ENCODE results near the gene CAMK2A.

Gene CAMK2A

DNA sequence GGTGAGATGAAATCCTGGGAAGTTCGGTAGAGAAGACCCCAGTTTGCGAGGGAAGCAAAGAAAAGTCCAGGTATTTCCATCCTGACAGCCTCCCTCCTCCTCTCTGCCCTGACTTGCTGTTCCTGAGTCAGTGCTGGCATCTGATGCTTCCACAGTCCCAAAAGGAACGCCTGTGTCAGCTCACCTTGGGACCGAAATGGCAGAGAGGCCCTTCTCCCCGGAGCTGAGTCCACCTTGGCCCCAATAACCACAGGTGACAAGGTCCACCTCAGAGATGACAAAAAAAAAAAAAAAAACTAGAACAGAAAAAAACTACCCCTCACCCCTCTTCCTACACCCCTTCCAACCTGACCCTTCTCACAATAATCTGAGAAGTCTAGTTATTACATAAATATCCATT lies 68.1 kb downstream of the CAMK2A start:
- Mint-ChIP-seq H3K4me3 (no peak overlapping the region), H3K27me3 (peaks cover 14% of the 10 kb centered on the region), H3K36me3 (ENCODE audit: low read depth) (no peaks in the 10 kb centered on the region), H3K9me3 (no peaks in the 10 kb centered on the region), H3K4me1 (ENCODE audit: low read depth) (peaks cover 1% of the 10 kb centered on the region), H3K27ac (no peak overlapping the region)
- DNase-seq, result no peak

- Mint-ChIP-seq H3K9me3 (no peaks in the 10 kb centered on the region), H3K27ac (no peak overlapping the region), H3K4me3 (no peak overlapping the region), H3K27me3 (peaks cover 17% of the 10 kb centered on the region), H3K36me3 (ENCODE audit: low read depth) (no peaks in the 10 kb centered on the region), H3K4me1 (ENCODE audit: low read depth) (peaks cover 1% of the 10 kb centered on the region)
- DNase-seq, result no peak
Observed at GRCh38 chr5:150219861-150220260, 69.7 kb downstream of the CAMK2A start.

DNA sequence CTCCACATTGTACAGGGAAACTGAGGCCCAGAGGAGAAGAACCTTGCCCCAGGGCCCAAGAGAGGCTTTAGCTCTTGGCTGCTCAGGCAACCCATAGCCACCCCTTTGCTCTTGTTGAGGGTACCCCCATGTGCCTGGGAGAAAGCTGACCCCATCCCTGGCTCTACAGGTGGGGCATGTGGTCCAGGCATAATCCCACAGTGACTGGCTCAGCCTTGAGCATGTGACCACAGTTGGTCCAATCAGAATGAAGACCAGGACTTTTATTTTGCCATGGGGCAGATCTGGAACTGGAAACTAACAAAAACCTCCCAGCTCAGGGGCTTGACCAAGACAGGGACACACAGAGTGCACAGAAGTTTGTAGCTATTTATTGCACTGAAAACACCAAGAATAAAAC lies 70.4 kb downstream of the CAMK2A start:
- H3K36me3 Mint-ChIP-seq (ENCODE audit: low read depth), result no peaks in the 10 kb centered on the region

GRCh38 chr5:150218693-150219035 lies 70.9 kb downstream of the CAMK2A start:
- Mint-ChIP-seq H3K4me3 (no peak overlapping the region), H3K27ac (no peak overlapping the region), H3K9me3 (no peaks in the 10 kb centered on the region), H3K36me3 (ENCODE audit: low read depth) (no peaks in the 10 kb centered on the region), H3K4me1 (ENCODE audit: low read depth) (peaks cover 1% of the 10 kb centered on the region), H3K27me3 (peaks cover 17% of the 10 kb centered on the region)
- no peak for DNase-seq

More for the DNA sequence above, 70.4 kb downstream of the CAMK2A start:
- Mint-ChIP-seq H3K9me3 (no peaks in the 10 kb centered on the region), H3K27me3 (peaks cover 17% of the 10 kb centered on the region), H3K4me3 (no peak overlapping the region), H3K27ac (no peak overlapping the region), H3K4me1 (ENCODE audit: low read depth) (peaks cover 1% of the 10 kb centered on the region)
- no peak for DNase-seq

- H3K9me3 Mint-ChIP-seq, result no peaks in the 10 kb centered on the region
- DNase-seq, result peak; percentile 84
- peaks cover 17% of the 10 kb centered on the region for H3K27me3 Mint-ChIP-seq
- H3K27ac Mint-ChIP-seq, result no peak overlapping the region
- H3K4me1 Mint-ChIP-seq (ENCODE audit: low read depth), result peaks cover 1% of the 10 kb centered on the region
- H3K36me3 Mint-ChIP-seq (ENCODE audit: low read depth), result no peaks in the 10 kb centered on the region
- H3K4me3 Mint-ChIP-seq, result no peak overlapping the region
Observed at GRCh38 chr5:150217873-150218692, 71.5 kb downstream of the CAMK2A start.

GRCh38 chr5:150217038-150217437 lies 72.5 kb downstream of the CAMK2A start:
- Mint-ChIP-seq H3K4me3 (no peak overlapping the region), H3K27me3 (peaks cover 17% of the 10 kb centered on the region), H3K36me3 (ENCODE audit: low read depth) (no peaks in the 10 kb centered on the region), H3K27ac (no peak overlapping the region), H3K9me3 (no peaks in the 10 kb centered on the region), H3K4me1 (ENCODE audit: low read depth) (peaks cover 1% of the 10 kb centered on the region)
- DNase-seq, result no peak

GRCh38 chr5:150215979-150216944 lies 73.3 kb downstream of the CAMK2A start:
- H3K4me1 Mint-ChIP-seq (ENCODE audit: low read depth), result peaks cover 1% of the 10 kb centered on the region
- H3K36me3 Mint-ChIP-seq (ENCODE audit: low read depth), result no peaks in the 10 kb centered on the region
- no peak overlapping the region for H3K27ac Mint-ChIP-seq
- no peak for DNase-seq
- no peak overlapping the region for H3K4me3 Mint-ChIP-seq
- peaks cover 17% of the 10 kb centered on the region for H3K27me3 Mint-ChIP-seq
- H3K9me3 Mint-ChIP-seq, result no peaks in the 10 kb centered on the region

DNA sequence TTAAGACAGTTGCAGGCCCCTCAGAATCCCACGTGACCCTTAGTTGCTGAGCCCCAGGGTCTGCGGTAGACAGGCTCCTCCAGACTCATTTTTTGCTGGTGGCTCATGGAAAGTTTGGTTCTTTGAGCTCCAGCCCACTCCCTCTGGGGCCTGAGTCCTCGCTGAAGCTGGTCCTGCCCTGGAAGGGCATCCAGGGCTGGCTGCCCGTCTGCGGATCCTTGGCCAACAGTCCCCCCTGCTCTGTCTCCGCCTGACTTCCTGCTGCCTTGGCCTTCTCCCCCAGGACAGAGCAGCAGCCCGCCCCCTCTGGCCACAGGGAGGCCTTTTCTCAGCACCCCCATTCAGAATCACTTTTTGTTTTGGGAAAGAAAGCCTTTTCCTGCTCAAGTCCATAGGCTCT lies 75.3 kb downstream of the CAMK2A start:
- no peak overlapping the region for H3K4me3 Mint-ChIP-seq
- peaks cover 17% of the 10 kb centered on the region for H3K27me3 Mint-ChIP-seq
- no peak overlapping the region for H3K27ac Mint-ChIP-seq
- no peak for DNase-seq
- no peaks in the 10 kb centered on the region for H3K36me3 Mint-ChIP-seq (ENCODE audit: low read depth)
- H3K9me3 Mint-ChIP-seq, result no peaks in the 10 kb centered on the region
- peaks cover 6% of the 10 kb centered on the region for H3K4me1 Mint-ChIP-seq (ENCODE audit: low read depth)

- no peak overlapping the region for H3K27ac Mint-ChIP-seq
- H3K9me3 Mint-ChIP-seq, result no peaks in the 10 kb centered on the region
- H3K36me3 Mint-ChIP-seq (ENCODE audit: low read depth), result no peaks in the 10 kb centered on the region
- DNase-seq, result no peak
- H3K4me3 Mint-ChIP-seq, result no peak overlapping the region
- H3K27me3 Mint-ChIP-seq, result peaks cover 23% of the 10 kb centered on the region
- H3K4me1 Mint-ChIP-seq (ENCODE audit: low read depth), result peaks cover 14% of the 10 kb centered on the region
Observed at GRCh38 chr5:150213530-150213929, 76.0 kb downstream of the CAMK2A start.

DNA sequence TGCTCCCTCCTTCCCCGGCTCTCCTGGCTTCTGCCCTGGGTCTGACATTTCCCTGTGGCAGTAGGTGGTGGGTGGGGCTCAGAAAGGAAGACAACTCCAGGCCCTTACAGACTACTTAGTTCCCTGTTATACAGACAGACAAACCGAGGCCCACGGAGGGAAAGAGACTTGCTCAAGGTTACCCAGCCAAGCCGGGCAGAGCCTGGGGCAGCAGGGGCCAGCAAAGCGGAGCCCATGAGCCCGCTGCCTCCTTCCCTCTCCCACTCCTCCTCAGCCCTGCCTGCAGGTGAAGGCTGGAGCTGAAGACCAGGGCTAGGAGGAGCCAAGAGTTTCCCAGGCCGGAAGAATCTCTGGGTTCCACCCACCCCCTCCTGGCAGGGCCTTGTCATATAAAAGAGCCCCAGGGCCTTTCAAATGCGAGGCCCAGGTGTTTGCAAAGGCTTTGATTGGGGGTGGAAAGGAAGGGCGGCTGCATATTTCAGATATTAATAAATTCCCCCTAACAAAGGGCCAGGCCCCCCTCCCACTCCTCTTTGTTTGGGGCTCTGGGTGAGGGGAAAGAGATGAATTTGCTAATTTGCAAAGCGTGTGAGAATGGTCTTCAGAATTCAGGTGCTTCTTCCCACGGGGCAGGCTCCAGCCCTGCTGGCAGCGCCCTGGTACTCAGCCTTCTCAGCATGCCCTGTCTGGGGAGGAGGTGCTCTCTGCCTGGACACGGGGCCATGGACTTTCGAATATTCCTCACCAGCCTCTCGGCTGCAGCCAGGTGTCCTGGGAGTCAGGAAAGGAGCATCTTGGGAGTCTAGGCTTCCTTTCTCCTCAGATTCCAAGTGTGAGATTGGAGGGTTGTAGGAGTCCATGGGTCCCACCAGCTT lies 78.2 kb downstream of the CAMK2A start:
- Mint-ChIP-seq H3K27me3 (peaks cover 21% of the 10 kb centered on the region), H3K9me3 (no peaks in the 10 kb centered on the region), H3K36me3 (ENCODE audit: low read depth) (no peaks in the 10 kb centered on the region), H3K4me1 (ENCODE audit: low read depth) (peaks cover 16% of the 10 kb centered on the region), H3K27ac (no peak overlapping the region), H3K4me3 (no peak overlapping the region)
- no peak for DNase-seq

GRCh38 chr5:150210644-150211043 lies 78.9 kb downstream of the CAMK2A start:
- no peak overlapping the region for H3K4me3 Mint-ChIP-seq
- no peak overlapping the region for H3K27ac Mint-ChIP-seq
- peaks cover 16% of the 10 kb centered on the region for H3K4me1 Mint-ChIP-seq (ENCODE audit: low read depth)
- no peaks in the 10 kb centered on the region for H3K9me3 Mint-ChIP-seq
- peaks cover 18% of the 10 kb centered on the region for H3K27me3 Mint-ChIP-seq
- H3K36me3 Mint-ChIP-seq (ENCODE audit: low read depth), result no peaks in the 10 kb centered on the region
- DNase-seq, result no peak

DNA sequence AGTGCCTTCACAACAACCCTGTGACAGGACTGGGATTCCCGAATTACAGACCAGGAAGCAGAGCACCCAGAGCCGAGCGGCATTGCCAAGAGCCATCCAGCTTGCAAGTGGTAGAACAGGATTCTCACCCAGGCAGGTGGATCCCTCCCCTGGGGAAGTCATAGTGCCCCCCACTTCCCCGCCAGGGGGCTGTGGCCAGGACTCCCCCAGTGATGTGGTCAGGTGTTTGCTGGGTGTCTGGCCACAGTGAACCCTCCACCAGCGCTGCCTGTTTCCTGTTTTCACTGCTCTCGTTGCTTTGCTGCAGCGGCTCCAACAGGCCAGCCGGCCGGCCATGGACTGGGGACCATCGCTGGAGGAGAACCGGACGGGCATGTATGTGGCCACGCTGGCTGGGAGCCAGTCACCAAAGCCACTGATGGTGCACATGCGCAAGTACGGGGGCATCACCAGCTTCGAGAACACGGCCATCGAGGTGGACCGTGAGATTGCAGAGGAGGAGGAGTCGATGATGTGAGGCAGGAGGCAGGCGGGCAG lies 80.4 kb downstream of the CAMK2A start:
- H3K27me3 Mint-ChIP-seq, result peaks cover 18% of the 10 kb centered on the region
- H3K27ac Mint-ChIP-seq, result no peak overlapping the region
- peaks cover 16% of the 10 kb centered on the region for H3K4me1 Mint-ChIP-seq (ENCODE audit: low read depth)
- H3K36me3 Mint-ChIP-seq (ENCODE audit: low read depth), result no peaks in the 10 kb centered on the region
- H3K4me3 Mint-ChIP-seq, result no peak overlapping the region
- H3K9me3 Mint-ChIP-seq, result no peaks in the 10 kb centered on the region
- DNase-seq, result peak; percentile 41

GRCh38 chr5:150208187-150209098 lies 81.1 kb downstream of the CAMK2A start:
- Mint-ChIP-seq H3K27me3 (peaks cover 18% of the 10 kb centered on the region), H3K4me1 (ENCODE audit: low read depth) (peaks cover 16% of the 10 kb centered on the region), H3K9me3 (no peaks in the 10 kb centered on the region), H3K36me3 (ENCODE audit: low read depth) (no peaks in the 10 kb centered on the region), H3K4me3 (no peak overlapping the region), H3K27ac (no peak overlapping the region)
- no peak for DNase-seq

Measured in activated T-cell treated with anti-CD3 and anti-CD28 coated beads, Interleukin-2, amount 50 U/mL, for 24 hours (primary cell).